Thoracic aorta (tissue), 2 donors: ENCODE measurements around the gene ELAVL4. TPM values are rescaled to one million over a fixed set of nuclear protein-coding genes. Genes with fewer than 3 reads are reported as not detected.

ENCODE experiments used
- ATAC-seq: fragments of 150-250 bp; one replicate; pipeline ENCODE4 v1.8.0; 2017; ENCODE audit warnings: low read depth; ENCODE audit not compliant: insufficient number of reproducible peaks, low FRiP score
- DNase-seq: peaks from one replicate; pipeline ENCODE4 v3.0.0-alpha.2; 2020; ENCODE audit warnings: low spot score
- H3K27ac ChIP-seq, 2 donors: fragments of 200-600 bp; sonication (generic); 1 replicate in 1 of 2; 2 replicates in 1 of 2; pipeline ENCODE4 v1.5.1; 2016; ENCODE audit warnings: mild to moderate bottlenecking in 2 of 2, moderate library complexity in 2 of 2
- H3K27me3 ChIP-seq: fragments of 200-600 bp; sonication (generic); replicated peaks from 2 replicates; pipeline ENCODE4 v1.6.0; 2016; ENCODE audit warnings: mild to moderate bottlenecking; ENCODE audit not compliant: insufficient read depth
- H3K36me3 ChIP-seq: fragments of 200-600 bp; sonication (generic); one replicate; pipeline ENCODE4 v1.5.1; 2016
- H3K4me1 ChIP-seq, 2 donors: fragments of 200-600 bp; sonication (generic); 1 replicate in 1 of 2; 2 replicates in 1 of 2; pipeline versions ENCODE4 v1.5.1 to v1.6.0; 2016; ENCODE audit warnings: low read depth in 2 of 2, mild to moderate bottlenecking in 1 of 2; ENCODE audit not compliant: control insufficient read depth in 1 of 2
- H3K4me3 ChIP-seq: fragments of 200-600 bp; sonication (generic); 2 replicates; pipeline ENCODE4 v1.5.1; 2016; ENCODE audit warnings: mild to moderate bottlenecking
- H3K9me3 ChIP-seq: fragments of 200-600 bp; sonication (generic); 2 replicates; pipeline ENCODE4 v1.5.1; 2016
- total RNA-seq, 2 donors: library from RNA; depleted of rRNA; stranded (reverse); fragments of >200 nt; gene quantifications; one replicate each; pipeline versions ENCODE4 v1.1.0 to v1.2.3, GENCODE V29; 2016
- TF ChIP-seq, protein P1 (sequence below): fragments of 200-600 bp; sonication (generic); IDR thresholded peaks from one replicate; pipeline ENCODE4 v1.5.1; 2019; ENCODE audit warnings: antibody characterized with exemption

ELAVL4 gene
- total RNA-seq, 2 donors from 2014 or later, result 0.42 TPM; not detected in 1

DNA sequence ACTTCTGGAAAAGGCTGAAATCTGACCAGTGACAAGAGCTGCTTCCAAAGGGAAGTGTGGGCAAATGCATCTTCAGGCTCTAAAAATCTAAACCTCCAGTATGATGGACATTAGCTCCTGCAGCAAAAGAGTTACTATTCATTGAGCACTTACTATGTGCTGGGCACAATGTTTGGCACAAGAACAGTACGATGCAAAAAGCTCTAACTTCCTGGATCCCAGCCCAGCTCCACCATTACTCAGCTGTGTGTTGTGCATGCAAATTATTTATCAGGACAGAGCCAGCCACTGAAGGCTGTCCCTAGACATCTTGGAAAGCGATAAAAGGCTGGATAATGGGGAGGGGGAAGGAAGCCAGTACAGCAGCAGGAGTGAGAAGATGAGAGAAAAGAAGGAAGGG lies 143.5 kb downstream of the ELAVL4 start:
- Histone ChIP-seq H3K36me3 (no peaks in the 10 kb centered on the region), H3K27ac (no peak overlapping the region), H3K4me1 (no peaks in the 10 kb centered on the region), H3K9me3 (no peaks in the 10 kb centered on the region), H3K27me3 (no peaks in the 10 kb centered on the region), H3K4me3 (no peak overlapping the region)
- TF ChIP-seq, protein P1, sequence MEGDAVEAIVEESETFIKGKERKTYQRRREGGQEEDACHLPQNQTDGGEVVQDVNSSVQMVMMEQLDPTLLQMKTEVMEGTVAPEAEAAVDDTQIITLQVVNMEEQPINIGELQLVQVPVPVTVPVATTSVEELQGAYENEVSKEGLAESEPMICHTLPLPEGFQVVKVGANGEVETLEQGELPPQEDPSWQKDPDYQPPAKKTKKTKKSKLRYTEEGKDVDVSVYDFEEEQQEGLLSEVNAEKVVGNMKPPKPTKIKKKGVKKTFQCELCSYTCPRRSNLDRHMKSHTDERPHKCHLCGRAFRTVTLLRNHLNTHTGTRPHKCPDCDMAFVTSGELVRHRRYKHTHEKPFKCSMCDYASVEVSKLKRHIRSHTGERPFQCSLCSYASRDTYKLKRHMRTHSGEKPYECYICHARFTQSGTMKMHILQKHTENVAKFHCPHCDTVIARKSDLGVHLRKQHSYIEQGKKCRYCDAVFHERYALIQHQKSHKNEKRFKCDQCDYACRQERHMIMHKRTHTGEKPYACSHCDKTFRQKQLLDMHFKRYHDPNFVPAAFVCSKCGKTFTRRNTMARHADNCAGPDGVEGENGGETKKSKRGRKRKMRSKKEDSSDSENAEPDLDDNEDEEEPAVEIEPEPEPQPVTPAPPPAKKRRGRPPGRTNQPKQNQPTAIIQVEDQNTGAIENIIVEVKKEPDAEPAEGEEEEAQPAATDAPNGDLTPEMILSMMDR, result no peak
- ATAC-seq (no peak), DNase-seq (no peak)

Other genes with a start within 250 kb of the ELAVL4 start
- not detected for gene AGBL4, start 85.0 kb upstream of the ELAVL4 start, total RNA-seq